ENCODE results near the gene EEF1A2.

- TF ChIP-seq, protein P1, sequence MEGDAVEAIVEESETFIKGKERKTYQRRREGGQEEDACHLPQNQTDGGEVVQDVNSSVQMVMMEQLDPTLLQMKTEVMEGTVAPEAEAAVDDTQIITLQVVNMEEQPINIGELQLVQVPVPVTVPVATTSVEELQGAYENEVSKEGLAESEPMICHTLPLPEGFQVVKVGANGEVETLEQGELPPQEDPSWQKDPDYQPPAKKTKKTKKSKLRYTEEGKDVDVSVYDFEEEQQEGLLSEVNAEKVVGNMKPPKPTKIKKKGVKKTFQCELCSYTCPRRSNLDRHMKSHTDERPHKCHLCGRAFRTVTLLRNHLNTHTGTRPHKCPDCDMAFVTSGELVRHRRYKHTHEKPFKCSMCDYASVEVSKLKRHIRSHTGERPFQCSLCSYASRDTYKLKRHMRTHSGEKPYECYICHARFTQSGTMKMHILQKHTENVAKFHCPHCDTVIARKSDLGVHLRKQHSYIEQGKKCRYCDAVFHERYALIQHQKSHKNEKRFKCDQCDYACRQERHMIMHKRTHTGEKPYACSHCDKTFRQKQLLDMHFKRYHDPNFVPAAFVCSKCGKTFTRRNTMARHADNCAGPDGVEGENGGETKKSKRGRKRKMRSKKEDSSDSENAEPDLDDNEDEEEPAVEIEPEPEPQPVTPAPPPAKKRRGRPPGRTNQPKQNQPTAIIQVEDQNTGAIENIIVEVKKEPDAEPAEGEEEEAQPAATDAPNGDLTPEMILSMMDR (IDR thresholded peaks at IDR 0.05), result no peak
- TF ChIP-seq ZFX (IDR thresholded peaks at IDR 0.05; ENCODE audit: borderline replicate concordance), result no peak
Observed at GRCh38 chr20:63449025-63449424, 49.9 kb downstream of the EEF1A2 start.

All from 22Rv1 (cell line).